Prostate gland (tissue), 2 donors: ENCODE measurements around the gene PCBP4.

ENCODE experiments used
- POLR2A ChIP-seq: fragments of 450-650 bp; IDR thresholded peaks from one replicate; pipeline ENCODE4 v1.6.1; 2016; ENCODE audit warnings: antibody characterized with exemption, mild to moderate bottlenecking
- POLR2AphosphoS5 ChIP-seq: sonication (generic); formaldehyde crosslinking; IDR thresholded peaks from one replicate; pipeline ENCODE4 v1.6.1; 2017; ENCODE audit warnings: antibody characterized with exemption
- TF ChIP-seq, protein P1 (sequence below), 4 experiments: fragments of 200-600 bp in 2 of 4; fragments of 450-650 bp in 2 of 4; sonication (generic) in 2 of 4; IDR thresholded peaks; 1 replicate in 3 of 4; 2 replicates in 1 of 4; pipeline ENCODE4 v1.5.1; 2016 to 2019; ENCODE audit warnings: antibody characterized with exemption in 4 of 4, mild to moderate bottlenecking in 2 of 4, moderate library complexity in 2 of 4

DNA sequence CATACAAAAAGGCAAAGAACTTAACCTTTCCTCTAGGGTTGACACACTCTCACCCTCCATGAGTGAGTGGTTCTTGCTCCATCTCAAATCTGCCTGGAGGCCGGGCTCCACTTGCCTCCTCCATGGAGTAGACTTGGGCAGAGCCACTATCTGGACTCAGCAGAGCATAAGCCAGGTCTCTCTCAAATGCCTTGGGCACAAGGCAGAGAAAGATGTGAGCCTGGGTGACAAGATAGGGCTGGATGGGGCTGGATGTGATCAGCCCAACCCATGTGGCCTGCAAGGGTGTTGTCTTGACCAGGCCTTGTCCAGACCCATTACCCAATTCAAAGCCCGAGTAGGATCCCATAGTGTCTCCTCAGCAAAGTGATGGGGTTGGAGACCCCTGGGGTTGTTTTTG is 32.6 kb upstream of the PCBP4 start:
- TF ChIP-seq, protein P1, sequence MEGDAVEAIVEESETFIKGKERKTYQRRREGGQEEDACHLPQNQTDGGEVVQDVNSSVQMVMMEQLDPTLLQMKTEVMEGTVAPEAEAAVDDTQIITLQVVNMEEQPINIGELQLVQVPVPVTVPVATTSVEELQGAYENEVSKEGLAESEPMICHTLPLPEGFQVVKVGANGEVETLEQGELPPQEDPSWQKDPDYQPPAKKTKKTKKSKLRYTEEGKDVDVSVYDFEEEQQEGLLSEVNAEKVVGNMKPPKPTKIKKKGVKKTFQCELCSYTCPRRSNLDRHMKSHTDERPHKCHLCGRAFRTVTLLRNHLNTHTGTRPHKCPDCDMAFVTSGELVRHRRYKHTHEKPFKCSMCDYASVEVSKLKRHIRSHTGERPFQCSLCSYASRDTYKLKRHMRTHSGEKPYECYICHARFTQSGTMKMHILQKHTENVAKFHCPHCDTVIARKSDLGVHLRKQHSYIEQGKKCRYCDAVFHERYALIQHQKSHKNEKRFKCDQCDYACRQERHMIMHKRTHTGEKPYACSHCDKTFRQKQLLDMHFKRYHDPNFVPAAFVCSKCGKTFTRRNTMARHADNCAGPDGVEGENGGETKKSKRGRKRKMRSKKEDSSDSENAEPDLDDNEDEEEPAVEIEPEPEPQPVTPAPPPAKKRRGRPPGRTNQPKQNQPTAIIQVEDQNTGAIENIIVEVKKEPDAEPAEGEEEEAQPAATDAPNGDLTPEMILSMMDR (IDR thresholded peaks at IDR 0.05): no peak
- no peak for TF ChIP-seq POLR2A
- no peak for TF ChIP-seq POLR2AphosphoS5
